GM12875 (cell line): ENCODE measurements around the gene SIPA1.

Experiments used
- H3K4me3 ChIP-seq: one replicate; pipeline ENCODE4 v1.5.1; 2011; ENCODE audit warnings: low read depth, low read length, control low read depth
- CTCF ChIP-seq: IDR thresholded peaks from 2 replicates; pipeline ENCODE4 v1.5.1; 2011; ENCODE audit warnings: low read depth, mild to moderate bottlenecking, control low read depth, inconsistent platforms, low read length, moderate library complexity, borderline replicate concordance; ENCODE audit not compliant: insufficient read depth

The SIPA1 gene

GRCh38 chr11:65661599-65662246 lies 23.8 kb downstream of the SIPA1 start:
- TF ChIP-seq CTCF, result no peak
- peak overlapping the region; percentile 98 for H3K4me3 ChIP-seq

- H3K4me3 ChIP-seq, result peak overlapping the region; percentile 98
- TF ChIP-seq CTCF, result no peak
Observed at GRCh38 chr11:65662247-65662798, 24.4 kb downstream of the SIPA1 start.

DNA sequence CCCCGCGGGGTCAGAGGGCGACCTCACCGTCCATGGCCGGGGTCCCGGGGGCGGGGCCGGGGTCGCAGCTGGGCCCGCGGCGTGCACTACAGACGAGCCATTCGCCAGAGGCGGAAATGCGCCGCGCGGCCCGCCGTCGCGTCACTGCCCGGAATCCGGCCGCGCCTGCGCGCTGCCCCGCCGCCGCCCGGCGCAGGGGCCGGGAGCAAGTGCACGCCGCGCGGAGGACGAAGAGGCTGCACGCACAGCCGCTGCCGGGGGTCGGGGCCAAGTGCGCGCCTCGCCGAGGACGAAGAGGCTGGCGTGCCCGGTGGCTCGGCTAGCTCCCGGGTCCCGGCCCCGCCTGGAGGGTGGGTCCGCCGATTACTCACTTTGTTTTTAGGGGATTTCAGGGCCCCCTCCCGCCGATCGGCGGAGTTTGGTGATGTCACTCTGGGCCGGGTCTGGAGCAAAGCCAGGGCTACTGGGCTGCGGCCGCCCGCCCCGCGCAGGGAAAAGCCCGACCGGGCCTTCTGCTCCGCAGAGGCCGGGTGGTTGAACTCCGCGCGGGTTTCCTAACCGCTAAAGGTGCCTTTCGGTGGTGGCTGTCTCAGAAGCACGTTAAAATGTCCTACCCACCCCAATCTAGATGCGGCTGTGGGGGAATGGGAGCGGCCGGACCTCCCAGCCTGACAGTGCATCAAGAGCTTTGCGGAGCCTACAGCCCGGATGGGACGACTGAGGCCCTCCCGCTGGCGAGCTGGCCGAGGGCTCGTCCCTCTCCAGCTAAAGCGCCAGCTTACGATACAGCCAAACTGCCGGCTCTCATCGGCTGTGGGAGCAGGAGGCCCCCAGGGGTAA lies 25.1 kb downstream of the SIPA1 start, which contains the start of gene RELA:
Gene RELA (minus strand): TSS at position 118 of the 840 bp plus-strand sequence. CDS start 84 bp downstream, at position 34.
- TF ChIP-seq CTCF, result no peak
- peak within 1 kb of the TSS; percentile 98 for H3K4me3 ChIP-seq

- TF ChIP-seq CTCF, result no peak
- peak overlapping the region; percentile 98 for H3K4me3 ChIP-seq
Observed at GRCh38 chr11:65663639-65664200, 25.8 kb downstream of the SIPA1 start.

DNA sequence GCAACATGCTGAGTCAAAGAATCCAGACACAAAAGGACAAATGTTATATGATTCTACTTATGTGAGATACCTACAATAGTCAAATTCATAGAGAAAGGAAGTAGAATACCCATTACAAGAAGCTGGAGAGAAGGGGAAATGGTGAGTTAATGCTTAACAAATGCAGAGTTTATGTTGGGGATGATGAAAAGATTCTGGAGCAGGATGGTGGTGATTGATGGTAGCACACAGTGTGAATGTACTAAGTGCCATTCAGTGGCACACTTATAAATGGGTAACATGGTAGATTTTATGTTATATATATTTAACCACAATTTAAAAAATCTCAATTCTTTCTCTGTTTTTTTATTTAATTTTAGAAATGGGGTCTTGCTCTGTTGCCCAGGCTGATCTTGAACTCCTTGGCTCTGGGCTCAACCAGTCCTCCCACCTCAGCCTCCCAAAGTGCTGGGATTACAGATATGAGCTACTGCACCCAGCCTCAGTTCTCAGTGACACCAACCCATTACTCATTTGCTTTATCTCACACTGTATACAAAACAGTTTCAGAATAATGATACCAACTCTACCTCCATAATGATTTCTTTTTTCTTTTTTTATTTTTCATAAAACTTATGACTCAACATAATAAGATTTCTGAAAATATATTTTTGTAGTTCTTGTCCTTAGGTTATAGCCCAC lies 34.4 kb downstream of the SIPA1 start:
- no peak for TF ChIP-seq CTCF
- H3K4me3 ChIP-seq, result no peak overlapping the region

GRCh38 chr11:65672982-65673381 lies 35.1 kb downstream of the SIPA1 start:
- TF ChIP-seq CTCF, result no peak

More at GRCh38 chr11:65672982-65673381, 35.1 kb downstream of the SIPA1 start:
- no peak overlapping the region for H3K4me3 ChIP-seq
